Cardiac muscle cell (in vitro differentiated cells and primary cell): ENCODE measurements around the gene FNTB. TPM values are rescaled to one million over a fixed set of nuclear protein-coding genes. Genes with fewer than 3 reads are reported as not detected.
A peak's percentile ranks its signal among the peaks of the same experiment; 100 is the strongest.

Source experiments
- DNase-seq, 2 donors: peaks; one replicate each; pipeline versions ENCODE4 v3.0.0 to v3.0.0-alpha.2; 2010 to 2017; ENCODE audit warnings: low read depth in 1 of 2, low spot score in 1 of 2
- H3K27ac ChIP-seq: fragments of 200-600 bp; sonication (generic); 2 replicates; pipeline ENCODE4 v1.5.1; 2016
- H3K27me3 ChIP-seq: fragments of 200-600 bp; sonication (generic); 2 replicates; pipeline ENCODE4 v1.6.0; 2016; ENCODE audit warnings: control low read depth
- H3K36me3 ChIP-seq: fragments of 200-600 bp; sonication (generic); 2 replicates; pipeline ENCODE4 v1.5.1; 2016; ENCODE audit warnings: control low read depth
- H3K4me1 ChIP-seq: fragments of 200-600 bp; sonication (generic); 2 replicates; pipeline ENCODE4 v1.8.1; 2017; ENCODE audit warnings: low read depth, mild to moderate bottlenecking, mixed run types
- H3K4me3 ChIP-seq: fragments of 200-600 bp; sonication (generic); 2 replicates; pipeline ENCODE4 v1.5.1; 2016; ENCODE audit warnings: mild to moderate bottlenecking
- H3K9me3 ChIP-seq: fragments of 200-600 bp; sonication (generic); 2 replicates; pipeline ENCODE4 v1.5.1; 2017; ENCODE audit warnings: low read depth, mild to moderate bottlenecking, control low read depth
- polyA plus RNA-seq: library from polyadenylated mRNA; unstranded; fragments of >200 nt; fragmentation: Nextera tagmentation; extraction: Ambion mirVana; gene quantifications from 2 replicates; pipeline ENCODE4 v1.2.1, GENCODE V29; 2016
- total RNA-seq: library from RNA; depleted of rRNA; stranded (reverse); fragments of >200 nt; gene quantifications from 2 replicates; pipeline ENCODE4 v1.2.3, GENCODE V29; 2016
- TF ChIP-seq, protein P1 (sequence below): IDR thresholded peaks from 2 replicates; pipeline ENCODE4 v1.5.1; 2012; ENCODE audit warnings: low read depth, mild to moderate bottlenecking, low read length

The FNTB gene
- total and polyA plus RNA-seq, 2 experiments from 2014 or later = 34.9 to 42.0 TPM

DNA sequence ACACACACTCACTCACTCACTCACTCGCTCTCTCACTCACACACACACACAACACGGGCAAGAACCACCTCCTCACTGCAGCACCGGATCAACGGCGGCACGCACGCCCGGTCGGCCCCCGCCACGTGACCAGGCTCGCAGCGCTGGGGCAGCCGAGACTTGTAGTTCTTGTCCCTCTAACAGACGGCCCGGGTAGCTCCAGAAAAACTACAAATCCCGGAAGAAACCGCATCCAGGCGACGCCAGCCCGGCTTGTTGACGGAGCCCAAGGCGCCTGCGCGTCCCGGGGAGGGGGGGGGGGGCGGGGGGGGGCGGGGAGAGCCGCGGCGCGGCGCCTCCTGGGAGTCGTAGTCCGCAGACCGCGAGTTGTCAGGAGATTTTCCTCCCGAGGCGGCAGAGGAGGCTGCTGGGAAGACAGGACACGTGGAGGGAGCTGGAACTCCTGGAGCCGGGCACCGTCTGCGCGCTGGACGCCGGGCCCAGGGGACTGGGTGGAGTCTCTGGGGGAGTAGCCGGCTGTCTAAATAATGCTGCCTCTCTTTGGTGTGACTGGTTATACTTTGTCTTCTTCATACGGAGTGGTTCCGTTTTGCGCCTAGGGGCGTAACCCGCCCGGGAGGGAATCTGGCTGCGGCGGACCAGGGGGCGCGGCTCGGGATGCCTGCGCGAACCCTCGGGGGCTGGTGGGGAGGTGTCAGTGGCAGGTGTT is 115.9 kb downstream of the FNTB start, which contains the start of gene MAX:
TSS of gene MAX (minus strand) at position 77 of the 709 bp plus-strand sequence. CDS start 178 bp downstream, outside the sequence.
- peak within 1 kb of the TSS; percentile 68 for H3K27ac ChIP-seq
- peaks cover 8% of the 10 kb centered on the region for H3K4me1 ChIP-seq

DNA sequence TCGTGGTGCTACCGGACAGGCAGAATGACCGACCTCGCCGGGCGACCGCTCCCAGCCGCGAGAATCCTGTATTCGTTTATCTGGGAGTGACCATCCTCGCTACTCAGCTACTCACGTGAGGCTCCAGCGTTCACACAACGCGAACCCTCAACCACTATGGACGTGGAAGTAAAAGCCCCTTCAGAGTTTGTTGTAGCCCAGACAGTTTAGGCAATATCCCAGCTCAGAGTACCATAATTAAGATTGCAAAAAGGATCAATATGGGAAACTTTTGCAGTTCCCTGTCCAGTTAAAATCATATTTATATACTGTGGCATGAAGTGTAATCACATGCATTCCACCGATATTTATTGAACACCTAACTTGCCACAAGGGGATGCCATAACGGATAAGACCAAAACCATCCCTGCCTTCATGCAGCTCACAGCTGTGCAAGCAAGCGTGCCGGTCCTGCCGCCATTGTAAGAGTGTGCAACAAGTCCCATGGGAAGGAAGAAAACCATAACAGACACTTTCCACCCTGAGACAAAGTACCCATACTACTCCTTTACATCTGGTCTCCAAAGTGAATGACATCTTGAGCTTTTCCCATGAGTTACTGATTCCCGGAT is 116.6 kb downstream of the FNTB start:
- H3K9me3 ChIP-seq = no peaks in the 10 kb centered on the region
- peaks cover 8% of the 10 kb centered on the region for H3K4me1 ChIP-seq
- TF ChIP-seq, protein P1, sequence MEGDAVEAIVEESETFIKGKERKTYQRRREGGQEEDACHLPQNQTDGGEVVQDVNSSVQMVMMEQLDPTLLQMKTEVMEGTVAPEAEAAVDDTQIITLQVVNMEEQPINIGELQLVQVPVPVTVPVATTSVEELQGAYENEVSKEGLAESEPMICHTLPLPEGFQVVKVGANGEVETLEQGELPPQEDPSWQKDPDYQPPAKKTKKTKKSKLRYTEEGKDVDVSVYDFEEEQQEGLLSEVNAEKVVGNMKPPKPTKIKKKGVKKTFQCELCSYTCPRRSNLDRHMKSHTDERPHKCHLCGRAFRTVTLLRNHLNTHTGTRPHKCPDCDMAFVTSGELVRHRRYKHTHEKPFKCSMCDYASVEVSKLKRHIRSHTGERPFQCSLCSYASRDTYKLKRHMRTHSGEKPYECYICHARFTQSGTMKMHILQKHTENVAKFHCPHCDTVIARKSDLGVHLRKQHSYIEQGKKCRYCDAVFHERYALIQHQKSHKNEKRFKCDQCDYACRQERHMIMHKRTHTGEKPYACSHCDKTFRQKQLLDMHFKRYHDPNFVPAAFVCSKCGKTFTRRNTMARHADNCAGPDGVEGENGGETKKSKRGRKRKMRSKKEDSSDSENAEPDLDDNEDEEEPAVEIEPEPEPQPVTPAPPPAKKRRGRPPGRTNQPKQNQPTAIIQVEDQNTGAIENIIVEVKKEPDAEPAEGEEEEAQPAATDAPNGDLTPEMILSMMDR = no peak
- H3K4me3 ChIP-seq = peak overlapping the region; percentile 46
- DNase-seq = peak in 1 of 2 donors; percentile 45
- no peak overlapping the region for H3K27ac ChIP-seq
- no peaks in the 10 kb centered on the region for H3K27me3 ChIP-seq
- H3K36me3 ChIP-seq = no peaks in the 10 kb centered on the region

More for the DNA sequence above, 115.9 kb downstream of the FNTB start, which contains the start of gene MAX:
- Histone ChIP-seq H3K27me3 (no peaks in the 10 kb centered on the region), H3K36me3 (no peaks in the 10 kb centered on the region), H3K4me3 (peak within 1 kb of the TSS; percentile 96), H3K9me3 (no peaks in the 10 kb centered on the region)
- peak; percentile 98 to 99 for DNase-seq
- TF ChIP-seq, protein P1 = no peak

DNA sequence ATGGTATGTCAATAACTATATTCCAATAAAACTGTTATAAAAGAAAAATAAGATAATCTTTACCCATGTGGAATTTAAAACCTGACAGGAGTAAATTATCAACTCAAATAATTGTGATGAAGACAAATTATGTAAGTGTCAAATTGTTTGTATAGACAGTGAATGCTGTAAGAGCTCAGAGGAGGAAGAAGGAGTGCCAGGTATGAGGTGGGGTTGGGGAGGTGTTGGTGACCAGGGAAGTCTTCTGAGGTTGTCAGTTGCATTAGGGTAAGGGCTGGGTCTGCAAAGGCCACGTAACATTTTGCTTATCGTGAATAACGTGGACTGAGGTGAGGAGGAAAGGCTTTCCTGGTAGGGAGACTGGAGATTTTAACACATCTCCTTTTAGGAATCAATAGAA is 118.1 kb downstream of the FNTB start:
- no peak overlapping the region for H3K4me3 ChIP-seq
- no peaks in the 10 kb centered on the region for H3K36me3 ChIP-seq
- TF ChIP-seq, protein P1 = no peak
- H3K9me3 ChIP-seq = no peaks in the 10 kb centered on the region
- H3K4me1 ChIP-seq = peaks cover 8% of the 10 kb centered on the region
- H3K27me3 ChIP-seq = no peaks in the 10 kb centered on the region
- H3K27ac ChIP-seq = no peak overlapping the region
- no peak for DNase-seq

DNA sequence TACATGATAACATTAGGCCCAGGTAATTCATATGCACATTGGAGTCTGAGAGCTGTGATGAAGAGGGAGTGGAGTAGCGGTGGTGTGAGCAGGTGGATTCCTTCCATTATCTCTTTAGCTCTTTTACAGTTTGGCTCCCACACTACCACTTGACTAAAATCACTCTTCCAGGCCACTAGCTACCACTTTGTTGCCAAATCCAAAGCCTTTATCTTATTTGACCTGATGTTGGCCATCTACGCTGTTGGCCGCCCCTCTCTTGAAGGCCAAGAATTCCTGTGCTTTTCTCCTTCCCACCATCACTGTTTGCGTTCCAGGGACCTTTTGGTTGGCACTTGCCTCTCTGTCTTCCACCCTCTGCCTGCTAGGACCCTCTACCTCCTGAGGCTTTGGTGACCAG is 119.6 kb downstream of the FNTB start:
- Histone ChIP-seq H3K27me3 (no peaks in the 10 kb centered on the region), H3K36me3 (no peaks in the 10 kb centered on the region), H3K4me1 (peaks cover 3% of the 10 kb centered on the region), H3K4me3 (no peak overlapping the region), H3K9me3 (no peaks in the 10 kb centered on the region), H3K27ac (no peak overlapping the region)
- TF ChIP-seq, protein P1 = no peak
- DNase-seq = no peak

DNA sequence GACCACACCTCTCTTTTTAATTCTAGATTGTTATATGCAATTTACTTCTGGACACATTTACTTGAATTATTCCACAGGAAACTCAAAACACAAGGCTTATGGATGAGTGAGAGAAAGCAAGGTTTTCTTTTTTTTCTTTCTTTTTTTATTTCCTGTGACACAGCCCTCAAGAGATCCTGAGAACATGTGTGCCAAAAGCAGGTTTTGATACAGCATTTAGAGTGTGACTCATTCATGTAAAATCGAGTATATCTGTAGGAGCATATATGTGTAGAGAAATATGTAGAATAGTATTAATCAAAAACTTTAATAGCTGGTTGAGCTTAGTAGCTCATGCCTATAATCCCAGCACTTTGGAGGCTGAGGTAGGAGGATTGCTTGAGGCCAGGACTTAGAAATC is 120.0 kb downstream of the FNTB start:
- peaks cover 3% of the 10 kb centered on the region for H3K4me1 ChIP-seq
- no peaks in the 10 kb centered on the region for H3K36me3 ChIP-seq
- DNase-seq = no peak
- H3K4me3 ChIP-seq = no peak overlapping the region
- H3K27me3 ChIP-seq = no peaks in the 10 kb centered on the region
- H3K9me3 ChIP-seq = no peaks in the 10 kb centered on the region
- TF ChIP-seq, protein P1 = no peak
- H3K27ac ChIP-seq = no peak overlapping the region
